DMS53 (cell line): ENCODE results near the gene GRIN3A.

Experiments
- DNase-seq: peaks from one replicate; lab custom pipeline; 2025; lab: John Stamatoyannopoulos, UW

The GRIN3A gene

GRCh38 chr9:101578378-101578777 is 160.1 kb downstream of the GRIN3A start:
- no peak for DNase-seq

- DNase-seq, result peak; percentile 7
These were observed 163.6 kb downstream of the GRIN3A start for GRCh38 chr9:101574731-101575333.

- DNase-seq, result no peak
These were observed 166.1 kb downstream of the GRIN3A start for GRCh38 chr9:101572316-101572715.

- no peak for DNase-seq
These were observed 167.3 kb downstream of the GRIN3A start for GRCh38 chr9:101571114-101571513.

GRCh38 chr9:101569741-101570501 is 168.5 kb downstream of the GRIN3A start:
- no peak for DNase-seq

GRCh38 chr9:101567725-101568350 is 170.6 kb downstream of the GRIN3A start:
- no peak for DNase-seq

GRCh38 chr9:101566904-101567724 is 171.3 kb downstream of the GRIN3A start:
- DNase-seq, result peak; percentile 29

GRCh38 chr9:101564252-101564651 is 174.2 kb downstream of the GRIN3A start:
- DNase-seq, result no peak

GRCh38 chr9:101562966-101563365 is 175.5 kb downstream of the GRIN3A start:
- DNase-seq, result no peak

- DNase-seq, result no peak
These were observed 176.7 kb downstream of the GRIN3A start for GRCh38 chr9:101561740-101562139.

GRCh38 chr9:101549472-101550098 is 188.9 kb downstream of the GRIN3A start:
- peak; percentile 59 for DNase-seq

GRCh38 chr9:101543098-101543735 is 195.2 kb downstream of the GRIN3A start:
- DNase-seq, result no peak

- DNase-seq, result no peak
These were observed 198.4 kb downstream of the GRIN3A start for GRCh38 chr9:101540069-101540468.

GRCh38 chr9:101536938-101537337 is 201.5 kb downstream of the GRIN3A start:
- DNase-seq, result no peak

GRCh38 chr9:101536351-101536750 is 202.1 kb downstream of the GRIN3A start:
- no peak for DNase-seq

GRCh38 chr9:101533334-101534204 is 204.9 kb downstream of the GRIN3A start, which contains the start of gene RNF20:
RNF20 (plus strand) TSS chr9:101533853; CDS start chr9:101535424, 1,571 bp downstream.
- peak; percentile 99 for DNase-seq

- peak; percentile 82 for DNase-seq
These were observed 208.3 kb downstream of the GRIN3A start for GRCh38 chr9:101530076-101530711.

- DNase-seq, result no peak
These were observed 210.4 kb downstream of the GRIN3A start for GRCh38 chr9:101528015-101528414.

- DNase-seq, result no peak
These were observed 211.4 kb downstream of the GRIN3A start for GRCh38 chr9:101527066-101527465.

GRCh38 chr9:101524371-101524770 is 214.1 kb downstream of the GRIN3A start:
- DNase-seq, result no peak
